Panc1 (cell line): Measurements from ENCODE around the gene PTPRE. TPM values are rescaled to one million over a fixed set of nuclear protein-coding genes. Genes with fewer than 3 reads are reported as not detected.

Experiments used
- ATAC-seq: fragments of 200-7000 bp; cut with Tn5 transposase; 2 replicates; pipeline ENCODE4 v1.9.1; 2020; ENCODE audit warnings: mild to moderate bottlenecking, moderate library complexity
- BruUV-seq: library from RNA; stranded (reverse); fragments of 400-500 nt; replicated peaks from 2 replicates; lab custom pipeline; 2021; lab: Mats Ljungman, UMichigan
- CTCF ChIA-PET: fragments of 300-600 bp; sonication (Branson Sonifier 250); formaldehyde crosslinking; loops from one replicate; lab custom pipeline; 2022; ENCODE audit warnings: antibody characterized with exemption; lab: Charles Lee
- POLR2A ChIA-PET: fragments of 300-600 bp; sonication (Branson Sonifier 250); formaldehyde crosslinking; loops from one replicate; lab custom pipeline; 2022; ENCODE audit warnings: antibody characterized with exemption; lab: Charles Lee
- DNase-seq: peaks from one replicate; pipeline ENCODE4 v3.0.0-alpha.2; 2010; ENCODE audit warnings: low read depth, low spot score
- H3K27ac ChIP-seq: 2 replicates; pipeline ENCODE4 v1.5.1; 2011; ENCODE audit warnings: mild to moderate bottlenecking, low read length, inconsistent platforms
- H3K27me3 ChIP-seq: fragments of 200-500 bp; sonication (Bioruptor generic); 2 replicates; pipeline ENCODE4 v1.6.0; 2014; ENCODE audit warnings: low read length, inconsistent platforms; ENCODE audit not compliant: control insufficient read depth, insufficient read depth
- H3K36me3 ChIP-seq: fragments of 200-500 bp; sonication (Bioruptor generic); 2 replicates; pipeline ENCODE4 v1.5.1; 2014; ENCODE audit warnings: inconsistent platforms, mild to moderate bottlenecking, low read length, moderate library complexity; ENCODE audit not compliant: control insufficient read depth, insufficient read depth
- H3K4me1 ChIP-seq: 2 replicates; pipeline ENCODE4 v1.5.1; 2011; ENCODE audit warnings: inconsistent platforms, mild to moderate bottlenecking, low read length, moderate library complexity; ENCODE audit not compliant: control insufficient read depth, insufficient read depth
- H3K4me3 ChIP-seq, 2 experiments: 2 replicates each; pipeline ENCODE4 v1.5.1; 2011 to 2012; ENCODE audit warnings: low read depth in 2 of 2, low read length in 2 of 2, mild to moderate bottlenecking in 2 of 2, inconsistent platforms in 1 of 2, moderate library complexity in 1 of 2
- H3K9me3 ChIP-seq: fragments of 200-500 bp; sonication (Bioruptor generic); 2 replicates; pipeline ENCODE4 v1.5.1; 2014; ENCODE audit warnings: low read depth, mild to moderate bottlenecking, inconsistent platforms, low read length, moderate library complexity; ENCODE audit not compliant: control insufficient read depth, insufficient read depth
- POLR2AphosphoS5 ChIP-seq: IDR thresholded peaks from 2 replicates; pipeline ENCODE4 v1.6.1; 2012; ENCODE audit warnings: mild to moderate bottlenecking, low read depth, low read length, moderate library complexity
- REST ChIP-seq, 2 experiments: IDR thresholded peaks; 2 replicates each; pipeline ENCODE4 v1.6.1; 2011 to 2012; ENCODE audit warnings: low read depth in 2 of 2, control low read depth in 1 of 2, low read length in 1 of 2, mild to moderate bottlenecking in 1 of 2, moderate library complexity in 1 of 2; ENCODE audit not compliant: insufficient read depth in 1 of 2
- SIN3A ChIP-seq: IDR thresholded peaks from 2 replicates; pipeline ENCODE4 v1.6.1; 2012; ENCODE audit warnings: low read depth, mild to moderate bottlenecking, low read length, moderate library complexity, borderline replicate concordance; ENCODE audit not compliant: insufficient read depth
- TCF7L2 ChIP-seq: IDR thresholded peaks from 2 replicates; pipeline ENCODE4 v1.6.1; 2011; ENCODE audit warnings: mild to moderate bottlenecking, low read depth, low read length, inconsistent platforms
- in situ Hi-C: cut with HindIII; loops from 2 replicates; pipeline ENCODE4 v1.10.0; 2016; ENCODE audit warnings: low sequenced_read_pairs, low pct_unique_long_range_greater_than_20kb
- intact Hi-C: fragments of 100-400 bp; cut with micrococcal nuclease; formaldehyde crosslinking; loops from one replicate; pipeline ENCODE4 v1.10.0; 2022; ENCODE audit not compliant: unreplicated experiment
- total RNA-seq: library from RNA; stranded (reverse); gene quantifications from one replicate; pipeline ENCODE4 v1.2.1, GENCODE V29; 2021; ENCODE audit not compliant: unreplicated experiment
- TF ChIP-seq, protein P1 (sequence below): fragments of 450-650 bp; IDR thresholded peaks from 2 replicates; pipeline ENCODE4 v1.5.1; 2017; ENCODE audit warnings: mild to moderate bottlenecking

The PTPRE gene
- total RNA-seq, 1 experiment from 2014 or later: 0.44 TPM

- H3K9me3 ChIP-seq: no peaks in the 10 kb centered on the region
- no peak overlapping the region for H3K27ac ChIP-seq
- ChIA-PET CTCF (no interaction called here), POLR2A (no interaction called here)
- no peak for ATAC-seq
- H3K4me1 ChIP-seq: no peaks in the 10 kb centered on the region
- in situ Hi-C loops (no loop called here), intact Hi-C loops (no loop called here)
- TF ChIP-seq TCF7L2 (no peak), REST (IDR thresholded peaks at IDR 0.05; ENCODE audit: insufficient read depth in 1 of 2, low read depth in 2 of 2, low read length in 1 of 2) (no peak), POLR2AphosphoS5 (no peak)
- no peak for DNase-seq
- H3K4me3 ChIP-seq: no peak overlapping the region
- H3K27me3 ChIP-seq: peaks cover 8% of the 10 kb centered on the region; the same call in 1 of the 2 replicates
- BruUV-seq: no TSS peak
- no peaks in the 10 kb centered on the region for H3K36me3 ChIP-seq
These were observed 43.6 kb upstream of the PTPRE start for GRCh38 chr10:127863231-127863825.

DNA sequence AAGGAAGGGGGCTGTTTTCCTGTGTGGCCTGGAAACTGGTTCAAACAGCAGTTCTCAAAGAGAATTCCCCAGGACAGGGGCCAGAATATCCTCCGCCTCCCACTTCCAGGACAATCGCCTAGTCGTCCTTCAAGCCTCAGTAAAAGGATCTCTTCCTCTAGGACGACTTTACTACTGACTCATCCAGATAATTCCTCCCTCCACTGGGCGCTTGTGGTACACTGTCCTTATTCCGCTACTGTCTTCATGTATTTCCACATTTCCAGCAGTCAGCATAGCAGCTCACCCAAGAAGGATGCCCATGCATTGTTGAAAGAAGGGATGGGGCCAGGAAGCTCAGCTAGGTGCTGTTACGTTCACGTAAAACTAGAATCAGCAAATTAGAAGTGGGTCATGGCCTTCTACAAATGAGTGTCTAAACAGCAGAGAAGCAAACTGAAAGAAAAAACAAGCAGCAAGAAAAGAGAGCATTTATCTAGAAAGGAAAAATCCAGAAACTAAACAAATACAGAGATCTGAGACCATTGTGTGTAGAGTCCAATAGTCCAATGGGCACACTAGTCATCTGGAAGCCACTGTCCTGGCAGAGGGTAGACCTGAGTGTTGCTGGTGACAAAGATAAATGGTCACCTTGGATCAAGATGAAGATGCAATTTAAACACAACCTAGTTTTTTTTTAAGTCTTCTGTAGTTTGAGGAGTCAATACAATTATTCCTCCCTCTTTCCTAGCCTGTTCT is 40.5 kb upstream of the PTPRE start:
- in situ Hi-C loops: no loop called here
- intact Hi-C loops: no loop called here
- Histone ChIP-seq H3K9me3 (no peaks in the 10 kb centered on the region; the same call in 1 of the 2 replicates), H3K36me3 (no peaks in the 10 kb centered on the region), H3K27ac (no peak overlapping the region), H3K4me3 (no peak overlapping the region), H3K27me3 (peaks cover 7% of the 10 kb centered on the region; the same call in 1 of the 2 replicates), H3K4me1 (no peaks in the 10 kb centered on the region)
- ATAC-seq (no peak), DNase-seq (no peak)
- CTCF ChIA-PET: no interaction called here
- POLR2A ChIA-PET: no interaction called here
- no peak for TF ChIP-seq TCF7L2
- TF ChIP-seq, protein P1, sequence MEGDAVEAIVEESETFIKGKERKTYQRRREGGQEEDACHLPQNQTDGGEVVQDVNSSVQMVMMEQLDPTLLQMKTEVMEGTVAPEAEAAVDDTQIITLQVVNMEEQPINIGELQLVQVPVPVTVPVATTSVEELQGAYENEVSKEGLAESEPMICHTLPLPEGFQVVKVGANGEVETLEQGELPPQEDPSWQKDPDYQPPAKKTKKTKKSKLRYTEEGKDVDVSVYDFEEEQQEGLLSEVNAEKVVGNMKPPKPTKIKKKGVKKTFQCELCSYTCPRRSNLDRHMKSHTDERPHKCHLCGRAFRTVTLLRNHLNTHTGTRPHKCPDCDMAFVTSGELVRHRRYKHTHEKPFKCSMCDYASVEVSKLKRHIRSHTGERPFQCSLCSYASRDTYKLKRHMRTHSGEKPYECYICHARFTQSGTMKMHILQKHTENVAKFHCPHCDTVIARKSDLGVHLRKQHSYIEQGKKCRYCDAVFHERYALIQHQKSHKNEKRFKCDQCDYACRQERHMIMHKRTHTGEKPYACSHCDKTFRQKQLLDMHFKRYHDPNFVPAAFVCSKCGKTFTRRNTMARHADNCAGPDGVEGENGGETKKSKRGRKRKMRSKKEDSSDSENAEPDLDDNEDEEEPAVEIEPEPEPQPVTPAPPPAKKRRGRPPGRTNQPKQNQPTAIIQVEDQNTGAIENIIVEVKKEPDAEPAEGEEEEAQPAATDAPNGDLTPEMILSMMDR: no peak
- no peak for TF ChIP-seq POLR2AphosphoS5
- no peak for TF ChIP-seq SIN3A
- no peak for TF ChIP-seq REST (IDR thresholded peaks at IDR 0.05; ENCODE audit: insufficient read depth in 1 of 2, low read depth in 2 of 2, low read length in 1 of 2)
- BruUV-seq: no TSS peak
